ENCODE measurements around the gene STYXL1. TPM values are rescaled to one million over a fixed set of nuclear protein-coding genes. Genes with fewer than 3 reads are reported as not detected.

STYXL1 gene
- total and polyA plus RNA-seq, 4 donors, result 16.4 to 27.5 (median 17.1) TPM

DNA sequence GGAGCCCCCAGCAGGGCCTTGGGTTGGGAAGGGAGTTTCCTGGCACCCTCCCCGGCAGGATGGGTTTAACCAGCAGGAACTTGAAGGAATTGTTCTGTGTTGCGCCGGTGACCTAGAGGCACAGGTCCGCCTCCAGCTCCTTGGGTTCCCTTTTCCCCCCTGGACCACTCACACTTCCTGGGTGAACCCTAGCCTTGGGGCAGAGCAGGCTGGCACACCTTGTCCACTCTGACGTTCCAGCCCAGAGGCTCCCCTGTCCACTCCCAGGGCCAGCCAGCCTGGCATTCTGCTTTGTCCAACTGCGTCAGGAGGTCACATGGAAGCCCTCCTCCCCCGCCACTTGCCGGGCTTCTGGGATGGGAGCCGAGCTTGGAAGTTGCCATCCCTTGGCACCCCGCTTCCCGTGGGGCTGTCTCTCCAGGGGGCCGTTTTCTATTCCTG lies 79.2 kb downstream of the STYXL1 start:
- no peaks in the 10 kb centered on the region for H3K9me3 ChIP-seq (ENCODE audit: control insufficient read depth in 4 of 4, low read length in 3 of 4)
- WGBS, result 63% methylated on average over 12 of the region's 12 CpGs
- H3K4me3 ChIP-seq (ENCODE audit: low read depth in 1 of 3, low read length in 3 of 3), result no peak overlapping the region
- peaks cover 18 to 47% (median 25%) of the 10 kb centered on the region in 4 donors for H3K36me3 ChIP-seq (ENCODE audit: control insufficient read depth in 4 of 4, insufficient read depth in 3 of 4, low read depth in 1 of 4, low read length in 3 of 4)
- no peak overlapping the region for H3K9ac ChIP-seq (ENCODE audit: low read depth in 1 of 2, low read length in 2 of 2)
- no peak for DNase-seq (ENCODE audit: low spot score)
- H3K27me3 ChIP-seq (ENCODE audit: control insufficient read depth in 4 of 4, insufficient read depth in 4 of 4, low read length in 3 of 4), result no peaks in the 10 kb centered on the region
- peak overlapping the region; percentile 40 to 83 for H3K27ac ChIP-seq (ENCODE audit: low read depth in 1 of 2, low read length in 2 of 2)
- peaks cover 20 to 70% (median 60%) of the 10 kb centered on the region in 4 donors for H3K4me1 ChIP-seq (ENCODE audit: control insufficient read depth in 4 of 4, insufficient read depth in 4 of 4, low read length in 3 of 4)
- TF ChIP-seq NR2F2 (IDR thresholded peaks at IDR 0.05) (peak; percentile 5), GABPA (IDR thresholded peaks at IDR 0.05 in 1 of 2, conservative IDR thresholded peaks at IDR 0.05 in 1 of 2) (no peak), HNF4A (conservative IDR thresholded peaks at IDR 0.05) (peak in 1 of 2 donors; percentile 38), JUND (IDR thresholded peaks at IDR 0.05) (no peak), ATF3 (IDR thresholded peaks at IDR 0.05) (no peak), RXRA (IDR thresholded peaks at IDR 0.05) (peak in 1 of 2 donors; percentile 25), SP1 (IDR thresholded peaks at IDR 0.05) (no peak), FOXA2 (IDR thresholded peaks at IDR 0.05) (no peak), YY1 (IDR thresholded peaks at IDR 0.05) (peak; percentile 25)
- TF ChIP-seq, protein P1, sequence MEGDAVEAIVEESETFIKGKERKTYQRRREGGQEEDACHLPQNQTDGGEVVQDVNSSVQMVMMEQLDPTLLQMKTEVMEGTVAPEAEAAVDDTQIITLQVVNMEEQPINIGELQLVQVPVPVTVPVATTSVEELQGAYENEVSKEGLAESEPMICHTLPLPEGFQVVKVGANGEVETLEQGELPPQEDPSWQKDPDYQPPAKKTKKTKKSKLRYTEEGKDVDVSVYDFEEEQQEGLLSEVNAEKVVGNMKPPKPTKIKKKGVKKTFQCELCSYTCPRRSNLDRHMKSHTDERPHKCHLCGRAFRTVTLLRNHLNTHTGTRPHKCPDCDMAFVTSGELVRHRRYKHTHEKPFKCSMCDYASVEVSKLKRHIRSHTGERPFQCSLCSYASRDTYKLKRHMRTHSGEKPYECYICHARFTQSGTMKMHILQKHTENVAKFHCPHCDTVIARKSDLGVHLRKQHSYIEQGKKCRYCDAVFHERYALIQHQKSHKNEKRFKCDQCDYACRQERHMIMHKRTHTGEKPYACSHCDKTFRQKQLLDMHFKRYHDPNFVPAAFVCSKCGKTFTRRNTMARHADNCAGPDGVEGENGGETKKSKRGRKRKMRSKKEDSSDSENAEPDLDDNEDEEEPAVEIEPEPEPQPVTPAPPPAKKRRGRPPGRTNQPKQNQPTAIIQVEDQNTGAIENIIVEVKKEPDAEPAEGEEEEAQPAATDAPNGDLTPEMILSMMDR (IDR thresholded peaks at IDR 0.05; ENCODE audit: low read depth, low read length, missing input control), result no peak

GRCh38 chr7:75968012-75968411 lies 79.8 kb downstream of the STYXL1 start:
- no peaks in the 10 kb centered on the region for H3K9me3 ChIP-seq (ENCODE audit: control insufficient read depth in 4 of 4, low read length in 3 of 4)
- 67% methylated on average over 10 of the region's 10 CpGs for WGBS
- no peaks in the 10 kb centered on the region for H3K27me3 ChIP-seq (ENCODE audit: control insufficient read depth in 4 of 4, insufficient read depth in 4 of 4, low read length in 3 of 4)
- peak overlapping the region; percentile 40 to 83 for H3K27ac ChIP-seq (ENCODE audit: low read depth in 1 of 2, low read length in 2 of 2)
- no peak for DNase-seq (ENCODE audit: low spot score)
- no peak overlapping the region for H3K9ac ChIP-seq (ENCODE audit: low read depth in 1 of 2, low read length in 2 of 2)
- peaks cover 20 to 75% (median 62%) of the 10 kb centered on the region in 4 donors for H3K4me1 ChIP-seq (ENCODE audit: control insufficient read depth in 4 of 4, insufficient read depth in 4 of 4, low read length in 3 of 4)
- no peak overlapping the region for H3K4me3 ChIP-seq (ENCODE audit: low read depth in 1 of 3, low read length in 3 of 3)
- H3K36me3 ChIP-seq (ENCODE audit: control insufficient read depth in 4 of 4, insufficient read depth in 3 of 4, low read depth in 1 of 4, low read length in 3 of 4), result peaks cover 17 to 47% (median 22%) of the 10 kb centered on the region in 4 donors
- TF ChIP-seq RXRA (IDR thresholded peaks at IDR 0.05) (no peak), HNF4G (IDR thresholded peaks at IDR 0.05) (no peak), ZBTB33 (IDR thresholded peaks at IDR 0.05) (no peak), EGR1 (IDR thresholded peaks at IDR 0.05; ENCODE audit: low read depth in 2 of 2) (no peak)

- peaks cover 20 to 78% (median 65%) of the 10 kb centered on the region in 4 donors for H3K4me1 ChIP-seq (ENCODE audit: control insufficient read depth in 4 of 4, insufficient read depth in 4 of 4, low read length in 3 of 4)
- H3K27me3 ChIP-seq (ENCODE audit: control insufficient read depth in 4 of 4, insufficient read depth in 4 of 4, low read length in 3 of 4), result no peaks in the 10 kb centered on the region
- no peak overlapping the region for H3K9ac ChIP-seq (ENCODE audit: low read depth in 1 of 2, low read length in 2 of 2)
- no peak overlapping the region for H3K4me3 ChIP-seq (ENCODE audit: low read depth in 1 of 3, low read length in 3 of 3)
- no peak for DNase-seq (ENCODE audit: low spot score)
- peaks cover 15 to 50% (median 24%) of the 10 kb centered on the region in 4 donors for H3K36me3 ChIP-seq (ENCODE audit: control insufficient read depth in 4 of 4, insufficient read depth in 3 of 4, low read depth in 1 of 4, low read length in 3 of 4)
- peak; percentile 35 for TF ChIP-seq NR2F2 (IDR thresholded peaks at IDR 0.05)
- TF ChIP-seq EGR1 (IDR thresholded peaks at IDR 0.05; ENCODE audit: low read depth in 2 of 2), result no peak
- 54% methylated on average over 13 of the region's 13 CpGs for WGBS
- no peaks in the 10 kb centered on the region for H3K9me3 ChIP-seq (ENCODE audit: control insufficient read depth in 4 of 4, low read length in 3 of 4)
- H3K27ac ChIP-seq (ENCODE audit: low read depth in 1 of 2, low read length in 2 of 2), result peak overlapping the region; percentile 40 to 83
These were observed 80.3 kb downstream of the STYXL1 start for GRCh38 chr7:75967487-75967997.

Data from liver (tissue), 9 donors.